Measurements from ENCODE around the gene LAMA2.

GRCh38 chr6:128889870-128890269, 6.9 kb downstream of the LAMA2 start:
- TF ChIP-seq CTCF (conservative IDR thresholded peaks at IDR 0.05 in 1 of 2, IDR thresholded peaks at IDR 0.05 in 1 of 2; ENCODE audit: extremely low read depth in 1 of 2, insufficient read depth in 1 of 2, low read depth in 1 of 2, low read length in 2 of 2): no peak
- TF ChIP-seq EZH2 (IDR thresholded peaks at IDR 0.05; ENCODE audit: borderline replicate concordance, low read length): no peak
